Osteoblast (primary cell): Measurements from ENCODE around the gene PNKD. TPM values are rescaled to one million over a fixed set of nuclear protein-coding genes. Genes with fewer than 3 reads are reported as not detected.

Experiments
- DNase-seq: peaks from one replicate; pipeline ENCODE4 v3.0.0; 2011; ENCODE audit warnings: low spot score, mixed read lengths; ENCODE audit not compliant: insufficient read length; ENCODE audit errors: missing footprints
- H2AFZ ChIP-seq: 2 replicates; pipeline ENCODE4 v1.6.0; 2011; ENCODE audit warnings: mild to moderate bottlenecking, low read length
- H3K27ac ChIP-seq: 2 replicates; pipeline ENCODE4 v1.5.1; 2011; ENCODE audit warnings: mild to moderate bottlenecking, low read depth, low read length, moderate library complexity
- H3K27me3 ChIP-seq: 2 replicates; pipeline ENCODE4 v1.6.0; 2012; ENCODE audit warnings: mild to moderate bottlenecking, control low read depth, inconsistent platforms, low read length, moderate library complexity; ENCODE audit not compliant: insufficient read depth
- H3K36me3 ChIP-seq: 2 replicates; pipeline ENCODE4 v1.5.1; 2011; ENCODE audit warnings: mild to moderate bottlenecking, low read length, control low read depth, moderate library complexity; ENCODE audit not compliant: insufficient read depth
- H3K4me1 ChIP-seq: 2 replicates; pipeline ENCODE4 v1.5.1; 2011; ENCODE audit warnings: mild to moderate bottlenecking, low read length, control low read depth, moderate library complexity; ENCODE audit not compliant: insufficient read depth
- H3K4me2 ChIP-seq: 2 replicates; pipeline ENCODE4 v1.6.0; 2011; ENCODE audit warnings: mild to moderate bottlenecking, low read length; ENCODE audit not compliant: insufficient read depth
- H3K4me3 ChIP-seq: fragments of 200-600 bp; sonication (generic); 3 replicates; pipeline ENCODE4 v1.5.1; 2012; ENCODE audit warnings: mild to moderate bottlenecking, low read length, inconsistent platforms; ENCODE audit not compliant: insufficient read depth
- H3K79me2 ChIP-seq: 2 replicates; pipeline ENCODE4 v1.6.0; 2012; ENCODE audit warnings: mild to moderate bottlenecking, low read length, control low read depth, inconsistent platforms; ENCODE audit not compliant: insufficient read depth
- H3K9me3 ChIP-seq: 2 replicates; pipeline ENCODE4 v1.5.1; 2011; ENCODE audit warnings: low read depth, low read length, control low read depth
- H4K20me1 ChIP-seq: 2 replicates; pipeline ENCODE4 v1.6.0; 2012; ENCODE audit warnings: mild to moderate bottlenecking, low read length, control low read depth; ENCODE audit not compliant: insufficient read depth
- total RNA-seq: library from RNA; depleted of rRNA; stranded (reverse); fragments of >200 nt; gene quantifications from 2 replicates; pipeline ENCODE4 v1.2.3, GENCODE V29; 2012
- TF ChIP-seq, protein P1 (sequence below): IDR thresholded peaks from 2 replicates; pipeline ENCODE4 v1.5.1; 2011; ENCODE audit warnings: mild to moderate bottlenecking, low read depth, low read length, moderate library complexity; ENCODE audit errors: extremely low read depth

The PNKD gene
- total RNA-seq, 1 donor, result 23.2 TPM

DNA sequence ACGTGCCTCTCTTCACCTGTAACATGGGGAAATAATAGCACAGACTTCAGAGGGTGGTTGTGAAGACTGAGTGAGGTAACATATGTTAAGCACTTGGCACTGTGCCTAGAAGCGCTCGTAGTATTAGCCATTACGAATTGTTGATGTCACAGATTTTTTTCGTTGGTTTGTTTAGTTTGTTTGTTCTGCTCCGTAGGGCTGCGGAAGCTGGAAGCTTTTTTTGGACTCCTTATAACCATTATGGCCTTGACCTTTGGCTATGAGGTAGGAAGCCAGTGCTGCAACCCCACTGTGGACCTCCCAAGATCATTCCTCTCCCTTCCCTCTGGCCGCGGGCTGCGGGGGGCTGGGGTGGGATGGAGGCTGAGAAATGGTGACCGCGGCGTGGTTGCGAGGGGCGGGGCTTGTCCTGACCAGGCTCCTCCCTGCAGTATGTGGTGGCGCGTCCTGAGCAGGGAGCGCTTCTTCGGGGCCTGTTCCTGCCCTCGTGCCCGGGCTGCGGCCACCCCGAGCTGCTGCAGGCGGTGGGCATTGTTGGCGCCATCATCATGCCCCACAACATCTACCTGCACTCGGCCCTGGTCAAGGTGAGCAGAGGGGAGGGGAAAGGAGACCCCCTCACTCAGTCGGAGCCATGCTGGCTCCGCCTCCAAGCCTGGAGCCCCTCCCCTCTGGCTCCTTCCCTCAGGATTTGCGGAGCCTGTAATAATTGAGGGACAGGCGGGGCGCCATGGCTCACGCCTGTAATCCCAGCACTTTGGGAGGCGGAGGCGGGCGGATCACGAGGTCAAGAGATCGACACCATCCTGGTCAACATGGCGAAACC, 117.3 kb downstream of the PNKD start:
- no peaks in the 10 kb centered on the region for H3K79me2 ChIP-seq
- peak overlapping the region; percentile 90 for H2AFZ ChIP-seq
- H3K4me3 ChIP-seq, result peak overlapping the region; percentile 65
- H3K27me3 ChIP-seq, result peaks cover 3% of the 10 kb centered on the region
- H3K27ac ChIP-seq, result no peak overlapping the region
- no peaks in the 10 kb centered on the region for H3K4me1 ChIP-seq
- TF ChIP-seq, protein P1, sequence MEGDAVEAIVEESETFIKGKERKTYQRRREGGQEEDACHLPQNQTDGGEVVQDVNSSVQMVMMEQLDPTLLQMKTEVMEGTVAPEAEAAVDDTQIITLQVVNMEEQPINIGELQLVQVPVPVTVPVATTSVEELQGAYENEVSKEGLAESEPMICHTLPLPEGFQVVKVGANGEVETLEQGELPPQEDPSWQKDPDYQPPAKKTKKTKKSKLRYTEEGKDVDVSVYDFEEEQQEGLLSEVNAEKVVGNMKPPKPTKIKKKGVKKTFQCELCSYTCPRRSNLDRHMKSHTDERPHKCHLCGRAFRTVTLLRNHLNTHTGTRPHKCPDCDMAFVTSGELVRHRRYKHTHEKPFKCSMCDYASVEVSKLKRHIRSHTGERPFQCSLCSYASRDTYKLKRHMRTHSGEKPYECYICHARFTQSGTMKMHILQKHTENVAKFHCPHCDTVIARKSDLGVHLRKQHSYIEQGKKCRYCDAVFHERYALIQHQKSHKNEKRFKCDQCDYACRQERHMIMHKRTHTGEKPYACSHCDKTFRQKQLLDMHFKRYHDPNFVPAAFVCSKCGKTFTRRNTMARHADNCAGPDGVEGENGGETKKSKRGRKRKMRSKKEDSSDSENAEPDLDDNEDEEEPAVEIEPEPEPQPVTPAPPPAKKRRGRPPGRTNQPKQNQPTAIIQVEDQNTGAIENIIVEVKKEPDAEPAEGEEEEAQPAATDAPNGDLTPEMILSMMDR, result no peak
- peak; percentile 91 for DNase-seq
- no peaks in the 10 kb centered on the region for H3K36me3 ChIP-seq
- no peaks in the 10 kb centered on the region for H4K20me1 ChIP-seq
- H3K4me2 ChIP-seq, result peak overlapping the region; percentile 77
- no peaks in the 10 kb centered on the region for H3K9me3 ChIP-seq

DNA sequence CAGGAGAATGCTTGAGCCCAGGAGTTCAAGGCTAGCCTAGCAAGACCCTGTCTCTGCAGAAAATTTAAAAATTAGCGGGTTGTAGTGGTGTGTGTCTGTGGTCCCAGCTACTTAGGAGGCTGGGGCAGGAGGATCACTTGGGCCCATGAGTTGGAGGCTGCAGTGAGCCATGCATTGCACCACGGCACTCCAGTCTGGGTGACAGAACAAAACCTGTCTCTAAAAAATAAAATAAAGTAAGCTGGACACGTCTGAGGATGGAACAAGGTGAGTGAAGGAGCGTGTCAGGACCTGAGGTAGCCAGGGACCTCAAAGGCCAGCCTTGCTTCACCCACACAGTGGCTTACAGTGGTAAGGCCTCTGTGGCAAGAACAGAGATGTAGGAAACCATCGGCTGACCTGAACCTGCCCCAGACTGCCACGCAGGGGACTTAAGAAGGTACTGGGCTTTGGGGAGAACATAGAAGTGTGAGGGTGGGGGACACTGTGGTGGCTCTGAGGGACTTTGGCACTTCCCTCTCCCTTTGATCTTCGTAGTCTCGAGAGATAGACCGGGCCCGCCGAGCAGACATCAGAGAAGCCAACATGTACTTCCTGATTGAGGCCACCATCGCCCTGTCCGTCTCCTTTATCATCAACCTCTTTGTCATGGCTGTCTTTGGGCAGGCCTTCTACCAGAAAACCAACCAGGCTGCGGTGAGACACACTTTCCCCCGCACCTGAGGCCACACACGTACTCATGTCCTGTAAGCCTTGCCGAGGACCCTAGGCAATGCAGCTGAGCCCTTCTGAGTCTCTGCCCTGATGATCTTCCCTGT, 119.2 kb downstream of the PNKD start:
- Histone ChIP-seq H4K20me1 (no peaks in the 10 kb centered on the region), H3K27me3 (no peaks in the 10 kb centered on the region), H3K79me2 (no peaks in the 10 kb centered on the region), H3K4me2 (no peak overlapping the region), H3K4me1 (no peaks in the 10 kb centered on the region), H3K27ac (no peak overlapping the region), H3K36me3 (no peaks in the 10 kb centered on the region), H2AFZ (no peak overlapping the region), H3K9me3 (no peaks in the 10 kb centered on the region), H3K4me3 (no peak overlapping the region)
- DNase-seq, result peak; percentile 25
- TF ChIP-seq, protein P1, result no peak

DNA sequence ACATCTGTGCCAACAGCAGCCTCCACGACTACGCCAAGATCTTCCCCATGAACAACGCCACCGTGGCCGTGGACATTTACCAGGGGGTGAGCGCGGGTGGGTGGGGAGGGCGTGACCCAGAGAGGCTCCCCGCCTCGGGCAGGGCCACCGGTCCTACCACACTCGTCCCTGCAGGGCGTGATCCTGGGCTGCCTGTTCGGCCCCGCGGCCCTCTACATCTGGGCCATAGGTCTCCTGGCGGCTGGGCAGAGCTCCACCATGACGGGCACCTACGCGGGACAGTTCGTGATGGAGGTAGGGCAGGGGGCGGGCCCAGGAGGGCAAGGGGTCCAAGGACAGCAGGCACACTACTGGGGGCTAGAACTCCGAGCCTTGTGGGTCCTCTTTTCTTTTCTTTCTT, 120.9 kb downstream of the PNKD start:
- H3K9me3 ChIP-seq, result no peaks in the 10 kb centered on the region
- H3K27ac ChIP-seq, result no peak overlapping the region
- H3K27me3 ChIP-seq, result no peaks in the 10 kb centered on the region
- H4K20me1 ChIP-seq, result no peaks in the 10 kb centered on the region
- H3K79me2 ChIP-seq, result no peaks in the 10 kb centered on the region
- TF ChIP-seq, protein P1, result no peak
- H3K36me3 ChIP-seq, result no peaks in the 10 kb centered on the region
- no peak overlapping the region for H2AFZ ChIP-seq
- peak; percentile 19 for DNase-seq
- peaks cover 4% of the 10 kb centered on the region for H3K4me1 ChIP-seq
- no peak overlapping the region for H3K4me2 ChIP-seq
- no peak overlapping the region for H3K4me3 ChIP-seq

DNA sequence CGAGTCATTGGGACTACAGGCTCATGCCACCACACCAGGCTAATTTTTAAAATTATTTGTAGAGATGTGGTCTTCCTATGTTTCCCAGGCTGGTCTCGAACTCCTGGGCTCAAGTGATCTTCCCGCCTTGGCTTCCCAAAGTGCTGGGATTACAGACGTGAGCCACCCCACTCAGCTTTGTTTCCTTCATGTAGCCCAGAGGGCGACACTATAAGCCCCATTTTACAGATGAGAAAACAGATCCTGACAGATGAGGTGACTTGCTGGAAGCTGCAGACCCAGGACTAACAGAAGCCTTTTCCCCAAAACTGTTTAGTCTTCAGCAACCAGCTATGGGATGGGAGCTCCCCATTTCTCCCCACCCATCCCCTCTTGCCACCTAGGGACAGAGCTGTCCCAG, 122.1 kb downstream of the PNKD start:
- no peaks in the 10 kb centered on the region for H3K79me2 ChIP-seq
- no peak overlapping the region for H3K27ac ChIP-seq
- H3K4me1 ChIP-seq, result peaks cover 15% of the 10 kb centered on the region
- no peak overlapping the region for H3K4me2 ChIP-seq
- DNase-seq, result no peak
- H3K27me3 ChIP-seq, result no peaks in the 10 kb centered on the region
- no peak overlapping the region for H2AFZ ChIP-seq
- no peak overlapping the region for H3K4me3 ChIP-seq
- no peaks in the 10 kb centered on the region for H3K36me3 ChIP-seq
- TF ChIP-seq, protein P1, result no peak
- no peaks in the 10 kb centered on the region for H4K20me1 ChIP-seq
- no peaks in the 10 kb centered on the region for H3K9me3 ChIP-seq
